Fibroblast of lung (primary cell): Measurements from ENCODE around the gene PFKM. TPM values are rescaled to one million over a fixed set of nuclear protein-coding genes. Genes with fewer than 3 reads are reported as not detected.

ENCODE experiments used
- DNase-seq, 2 donors: peaks; one replicate each; pipeline versions ENCODE4 v3.0.0 to v3.0.0-alpha.2; 2010; ENCODE audit warnings: low read depth in 2 of 2
- H2AFZ ChIP-seq: 2 replicates; pipeline ENCODE4 v1.5.1; 2012; ENCODE audit warnings: low read length, control low read depth, inconsistent platforms
- H3K27ac ChIP-seq: 2 replicates; pipeline ENCODE4 v1.5.1; 2011; ENCODE audit warnings: low read length, control low read depth; ENCODE audit not compliant: insufficient read depth
- H3K27me3 ChIP-seq: 2 replicates; pipeline ENCODE4 v1.5.1; 2011; ENCODE audit warnings: mild to moderate bottlenecking, low read length; ENCODE audit not compliant: control insufficient read depth, insufficient read depth
- H3K36me3 ChIP-seq: 2 replicates; pipeline ENCODE4 v1.5.1; 2011; ENCODE audit warnings: low read length; ENCODE audit not compliant: control insufficient read depth, insufficient read depth
- H3K4me1 ChIP-seq: 2 replicates; pipeline ENCODE4 v1.5.1; 2011; ENCODE audit warnings: low read length; ENCODE audit not compliant: control insufficient read depth, insufficient read depth; ENCODE audit errors: extremely low read depth
- H3K4me2 ChIP-seq: 2 replicates; pipeline ENCODE4 v1.5.1; 2011; ENCODE audit warnings: low read length, control low read depth; ENCODE audit not compliant: insufficient read depth; ENCODE audit errors: extremely low read depth
- H3K4me3 ChIP-seq, 4 experiments: fragments of 200-600 bp in 1 of 4; sonication (generic) in 1 of 4; replicated peaks in 1 of 4; 2 replicates each; pipeline ENCODE4 v1.5.1; 2011 to 2016; ENCODE audit warnings: low read length in 4 of 4, low read depth in 3 of 4, mild to moderate bottlenecking in 3 of 4, control low read depth in 2 of 4, inconsistent platforms in 1 of 4, mixed read lengths in 1 of 4; ENCODE audit not compliant: insufficient read depth in 1 of 4; ENCODE audit errors: control extremely low read depth in 1 of 4
- H3K79me2 ChIP-seq: 2 replicates; pipeline ENCODE4 v1.5.1; 2012; ENCODE audit warnings: mild to moderate bottlenecking, low read length, inconsistent platforms; ENCODE audit not compliant: control insufficient read depth, insufficient read depth
- H3K9ac ChIP-seq: 2 replicates; pipeline ENCODE4 v1.5.1; 2011; ENCODE audit warnings: mild to moderate bottlenecking, low read length, control low read depth; ENCODE audit not compliant: insufficient read depth
- H3K9me3 ChIP-seq: 2 replicates; pipeline ENCODE4 v1.5.1; 2012; ENCODE audit warnings: low read depth, low read length; ENCODE audit not compliant: control insufficient read depth, insufficient read depth
- H4K20me1 ChIP-seq: 2 replicates; pipeline ENCODE4 v1.5.1; 2011; ENCODE audit warnings: low read length; ENCODE audit not compliant: control insufficient read depth, insufficient read depth; ENCODE audit errors: extremely low read depth
- EZH2 ChIP-seq: IDR thresholded peaks from 2 replicates; pipeline ENCODE4 v1.5.1; 2012; ENCODE audit warnings: low read length, control low read depth, mild to moderate bottlenecking; ENCODE audit errors: missing control alignments
- polyA plus RNA-seq, 2 donors: library from polyadenylated mRNA; depleted of rRNA in 1 of 2; stranded (reverse) in 1 of 2; unstranded in 1 of 2; fragments of >200 nt; gene quantifications; 2 replicates each; pipeline ENCODE4 v1.2.1, GENCODE V29; 2011 to 2012; ENCODE audit warnings: missing spikeins in 1 of 2
- total RNA-seq: library from RNA; depleted of rRNA; stranded (reverse); fragments of >200 nt; gene quantifications from 2 replicates; pipeline ENCODE4 v1.2.1, GENCODE V29; 2014
- TF ChIP-seq, protein P1 (sequence below), 2 donors: IDR thresholded peaks in 1 of 2; conservative IDR thresholded peaks in 1 of 2; 1 replicate in 1 of 2; 2 replicates in 1 of 2; pipeline ENCODE4 v1.5.1; 2011 to 2012; ENCODE audit warnings: low read length in 2 of 2, control low read depth in 1 of 2, inconsistent platforms in 1 of 2, low read depth in 1 of 2, mild to moderate bottlenecking in 1 of 2

PFKM gene
- total and polyA plus RNA-seq, 2 donors (not counting 1 experiment from before 2014, with no cell fraction given), result 88.4 to 98.9 TPM

DNA sequence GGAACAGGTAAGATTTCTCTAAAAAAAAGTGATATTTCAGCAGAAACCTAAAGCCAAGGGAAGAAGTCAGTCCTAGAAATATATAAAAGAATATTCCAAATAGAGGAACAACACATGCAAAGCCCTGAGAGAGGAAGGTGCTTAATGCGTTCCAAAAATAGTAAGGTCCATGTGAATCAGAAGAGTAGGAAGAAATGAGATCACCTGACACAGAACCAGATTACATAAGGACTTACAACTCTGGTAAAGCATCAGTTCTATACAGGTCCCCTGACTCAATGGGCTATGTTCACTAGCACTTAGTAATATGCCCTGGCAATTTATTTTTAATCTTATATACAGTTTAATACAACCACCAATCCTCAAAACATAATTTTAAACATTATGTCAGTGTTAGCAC, 43.3 kb upstream of the PFKM start:
- DNase-seq, result peak in 1 of 2 donors; percentile 2
- no peak overlapping the region for H3K27ac ChIP-seq
- peaks cover 3% of the 10 kb centered on the region for H3K4me1 ChIP-seq
- no peak overlapping the region for H3K9ac ChIP-seq
- no peaks in the 10 kb centered on the region for H3K9me3 ChIP-seq
- no peak for TF ChIP-seq EZH2
- TF ChIP-seq, protein P1, sequence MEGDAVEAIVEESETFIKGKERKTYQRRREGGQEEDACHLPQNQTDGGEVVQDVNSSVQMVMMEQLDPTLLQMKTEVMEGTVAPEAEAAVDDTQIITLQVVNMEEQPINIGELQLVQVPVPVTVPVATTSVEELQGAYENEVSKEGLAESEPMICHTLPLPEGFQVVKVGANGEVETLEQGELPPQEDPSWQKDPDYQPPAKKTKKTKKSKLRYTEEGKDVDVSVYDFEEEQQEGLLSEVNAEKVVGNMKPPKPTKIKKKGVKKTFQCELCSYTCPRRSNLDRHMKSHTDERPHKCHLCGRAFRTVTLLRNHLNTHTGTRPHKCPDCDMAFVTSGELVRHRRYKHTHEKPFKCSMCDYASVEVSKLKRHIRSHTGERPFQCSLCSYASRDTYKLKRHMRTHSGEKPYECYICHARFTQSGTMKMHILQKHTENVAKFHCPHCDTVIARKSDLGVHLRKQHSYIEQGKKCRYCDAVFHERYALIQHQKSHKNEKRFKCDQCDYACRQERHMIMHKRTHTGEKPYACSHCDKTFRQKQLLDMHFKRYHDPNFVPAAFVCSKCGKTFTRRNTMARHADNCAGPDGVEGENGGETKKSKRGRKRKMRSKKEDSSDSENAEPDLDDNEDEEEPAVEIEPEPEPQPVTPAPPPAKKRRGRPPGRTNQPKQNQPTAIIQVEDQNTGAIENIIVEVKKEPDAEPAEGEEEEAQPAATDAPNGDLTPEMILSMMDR (conservative IDR thresholded peaks at IDR 0.05 in 1 of 2, IDR thresholded peaks at IDR 0.05 in 1 of 2; ENCODE audit: low read depth in 1 of 2, low read length in 2 of 2), result no peak
- no peak overlapping the region for H2AFZ ChIP-seq
- H3K36me3 ChIP-seq, result no peaks in the 10 kb centered on the region
- no peak overlapping the region for H3K4me3 ChIP-seq
- no peaks in the 10 kb centered on the region for H4K20me1 ChIP-seq
- no peak overlapping the region for H3K4me2 ChIP-seq
- no peaks in the 10 kb centered on the region for H3K79me2 ChIP-seq
- H3K27me3 ChIP-seq, result no peaks in the 10 kb centered on the region

DNA sequence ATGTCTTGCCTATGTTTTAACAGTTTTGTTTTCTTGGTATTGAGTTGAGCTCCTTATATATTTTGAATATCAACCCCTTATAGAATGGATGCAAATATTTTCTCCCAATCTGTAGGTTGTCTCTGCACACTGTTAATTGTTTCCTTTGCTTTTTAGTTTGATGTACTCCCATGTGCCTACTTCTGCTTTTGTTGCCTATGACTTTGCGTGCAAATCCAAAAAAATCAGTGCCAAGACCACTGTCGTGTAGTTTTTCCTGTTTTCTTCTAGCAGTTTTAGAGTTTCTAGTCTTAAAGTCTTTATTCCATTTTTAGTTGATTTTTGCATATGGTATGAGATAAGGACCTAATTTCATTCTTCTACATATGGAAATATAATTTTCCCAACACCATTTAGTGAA, 42.1 kb upstream of the PFKM start:
- Histone ChIP-seq H3K4me3 (no peak overlapping the region), H4K20me1 (no peaks in the 10 kb centered on the region), H3K27ac (no peak overlapping the region), H2AFZ (no peak overlapping the region), H3K27me3 (no peaks in the 10 kb centered on the region), H3K36me3 (peaks cover under 1% of the 10 kb centered on the region), H3K9ac (no peak overlapping the region), H3K4me1 (peaks cover 3% of the 10 kb centered on the region), H3K9me3 (no peaks in the 10 kb centered on the region), H3K4me2 (no peak overlapping the region), H3K79me2 (no peaks in the 10 kb centered on the region)
- no peak for DNase-seq
- TF ChIP-seq EZH2, result no peak
- TF ChIP-seq, protein P1 (conservative IDR thresholded peaks at IDR 0.05 in 1 of 2, IDR thresholded peaks at IDR 0.05 in 1 of 2; ENCODE audit: low read depth in 1 of 2, low read length in 2 of 2), result no peak

DNA sequence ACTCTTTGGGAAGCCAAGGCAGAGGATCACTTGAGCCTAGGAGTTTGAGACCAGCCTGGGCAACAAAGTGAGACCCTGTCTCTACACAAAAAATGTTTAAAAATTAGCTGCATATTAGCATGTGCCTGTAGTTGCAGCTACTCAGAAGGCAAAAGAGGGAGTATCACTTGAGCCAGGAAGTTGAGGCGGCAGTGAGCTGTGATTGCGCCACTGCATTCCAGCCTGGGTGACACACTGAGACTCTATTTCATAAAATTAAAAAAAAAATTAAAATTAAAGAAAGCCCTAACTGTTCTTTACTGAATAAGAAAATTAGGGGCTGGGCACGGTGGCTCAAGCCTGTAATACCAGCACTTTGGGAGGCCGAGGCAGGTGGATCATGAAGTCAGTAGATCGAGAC, 40.3 kb upstream of the PFKM start:
- Histone ChIP-seq H3K4me1 (peaks cover 3% of the 10 kb centered on the region), H3K27ac (no peak overlapping the region), H3K27me3 (no peaks in the 10 kb centered on the region), H4K20me1 (no peaks in the 10 kb centered on the region), H3K36me3 (peaks cover 3% of the 10 kb centered on the region), H3K9ac (no peak overlapping the region), H3K9me3 (no peaks in the 10 kb centered on the region), H3K79me2 (no peaks in the 10 kb centered on the region), H2AFZ (no peak overlapping the region), H3K4me3 (no peak overlapping the region), H3K4me2 (no peak overlapping the region)
- peak; percentile 35 to 59 for DNase-seq
- no peak for TF ChIP-seq EZH2
- TF ChIP-seq, protein P1 (conservative IDR thresholded peaks at IDR 0.05 in 1 of 2, IDR thresholded peaks at IDR 0.05 in 1 of 2; ENCODE audit: low read depth in 1 of 2, low read length in 2 of 2), result no peak
